CMK (cell line): Measurements from ENCODE around the gene PTGR1.

Source experiments
- DNase-seq: peaks from one replicate; pipeline ENCODE4 v3.0.0-alpha.2; 2010; ENCODE audit warnings: low read depth

The PTGR1 gene

DNA sequence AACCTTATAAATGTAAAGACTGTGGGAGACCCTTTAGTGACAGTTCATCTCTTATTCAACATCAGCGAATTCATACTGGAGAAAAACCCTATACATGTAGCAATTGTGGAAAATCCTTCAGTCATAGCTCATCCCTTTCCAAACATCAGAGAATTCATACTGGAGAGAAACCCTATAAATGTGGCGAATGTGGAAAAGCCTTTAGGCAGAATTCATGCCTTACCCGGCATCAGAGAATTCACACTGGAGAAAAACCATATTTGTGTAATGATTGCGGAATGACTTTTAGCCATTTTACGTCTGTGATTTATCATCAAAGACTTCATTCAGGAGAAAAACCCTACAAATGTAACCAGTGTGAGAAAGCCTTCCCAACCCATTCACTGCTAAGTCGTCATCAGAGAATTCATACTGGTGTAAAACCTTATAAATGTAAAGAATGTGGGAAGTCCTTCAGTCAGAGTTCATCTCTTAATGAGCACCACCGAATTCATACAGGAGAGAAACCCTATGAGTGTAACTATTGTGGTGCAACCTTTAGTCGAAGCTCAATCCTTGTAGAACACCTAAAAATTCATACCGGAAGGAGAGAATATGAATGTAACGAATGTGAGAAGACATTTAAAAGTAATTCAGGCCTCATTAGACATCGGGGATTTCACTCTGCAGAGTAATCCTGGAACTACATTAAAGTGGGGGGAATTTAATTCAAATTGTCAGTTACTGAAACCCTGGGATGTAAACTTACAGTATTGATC is 56.8 kb downstream of the PTGR1 start:
- no peak for DNase-seq

DNA sequence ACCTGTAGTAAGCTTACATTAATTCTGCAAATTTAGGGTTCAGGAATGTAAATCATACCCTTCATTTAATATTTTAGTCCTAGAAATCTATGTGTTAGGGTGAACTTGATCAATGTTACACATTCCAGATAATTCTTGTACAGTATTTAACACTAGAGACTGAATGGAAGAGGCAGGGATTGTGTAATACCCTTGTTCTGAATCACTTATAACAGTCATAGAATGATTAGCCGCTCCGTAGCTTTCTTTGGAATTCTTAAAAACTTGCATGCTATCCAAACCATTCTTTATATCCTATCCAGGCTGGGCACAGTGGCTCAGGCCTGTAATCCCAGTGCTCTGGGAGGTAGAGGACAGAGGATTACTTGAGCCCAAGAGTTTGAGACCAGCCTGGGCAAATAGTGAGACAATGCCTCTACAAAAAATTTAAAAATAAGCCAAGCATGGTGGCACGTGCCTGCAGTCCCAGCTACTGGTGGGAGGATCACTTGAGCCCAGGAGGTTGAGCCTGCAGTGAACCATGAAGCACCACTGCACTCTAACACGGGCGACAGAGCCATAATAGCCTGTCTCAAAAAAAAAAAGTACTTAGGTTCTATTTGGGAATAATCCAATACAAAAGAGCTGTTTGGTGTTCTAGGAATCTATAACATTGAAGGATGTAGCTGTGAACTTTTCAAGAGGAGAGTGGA is 66.2 kb downstream of the PTGR1 start:
- DNase-seq, result no peak

DNA sequence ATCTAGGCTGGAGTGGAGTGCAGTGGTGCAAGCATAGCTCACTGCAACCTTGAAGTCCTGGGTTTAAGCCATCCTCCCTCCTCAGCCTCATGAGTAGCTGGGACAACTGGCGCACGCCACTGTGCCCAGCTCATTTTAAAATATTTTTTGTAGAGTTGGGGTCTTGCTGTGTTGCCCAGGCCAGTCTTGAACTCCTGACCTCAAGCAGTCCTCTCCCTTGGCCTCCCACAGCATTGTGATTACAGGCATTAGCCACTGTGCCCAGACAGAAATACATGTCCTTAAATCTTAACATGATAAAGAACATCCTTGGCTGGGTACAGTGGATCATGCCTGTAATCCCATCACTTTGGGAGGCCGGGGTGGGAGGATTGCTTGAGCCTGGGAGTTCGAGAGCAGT is 67.7 kb downstream of the PTGR1 start:
- DNase-seq, result no peak

DNA sequence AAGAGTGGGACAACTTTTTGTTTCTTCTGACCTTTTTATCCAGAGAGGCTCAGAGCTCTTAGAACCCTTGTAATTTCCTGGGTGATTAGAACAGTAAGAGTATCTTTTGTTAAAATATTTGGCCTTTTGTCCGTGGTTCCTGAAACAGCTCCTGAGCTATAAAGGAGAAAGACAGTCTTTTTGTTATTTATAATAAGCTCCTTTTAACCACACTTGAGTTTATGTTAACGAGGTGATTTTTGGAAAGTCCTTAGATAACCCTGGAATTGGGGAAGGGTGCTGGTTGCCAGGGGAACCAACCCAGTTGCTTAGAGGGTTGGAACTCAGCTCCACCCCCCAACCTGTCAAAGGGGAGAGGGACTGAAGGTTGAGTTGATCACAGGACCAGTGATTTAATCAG is 69.7 kb downstream of the PTGR1 start:
- no peak for DNase-seq

DNA sequence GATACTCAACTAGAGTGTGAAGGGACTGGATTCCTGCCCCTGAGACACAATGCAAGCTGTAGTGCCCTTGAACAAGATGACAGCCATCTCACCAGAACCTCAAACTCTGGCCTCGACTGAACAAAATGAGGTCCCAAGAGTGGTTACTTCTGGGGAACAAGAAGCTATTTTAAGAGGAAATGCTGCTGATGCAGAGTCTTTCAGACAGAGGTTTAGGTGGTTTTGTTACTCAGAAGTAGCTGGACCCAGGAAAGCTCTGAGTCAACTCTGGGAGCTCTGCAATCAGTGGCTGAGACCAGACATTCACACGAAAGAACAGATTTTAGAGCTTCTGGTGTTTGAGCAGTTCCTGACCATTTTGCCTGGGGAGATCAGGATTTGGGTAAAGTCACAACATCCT is 72.1 kb downstream of the PTGR1 start:
- no peak for DNase-seq

DNA sequence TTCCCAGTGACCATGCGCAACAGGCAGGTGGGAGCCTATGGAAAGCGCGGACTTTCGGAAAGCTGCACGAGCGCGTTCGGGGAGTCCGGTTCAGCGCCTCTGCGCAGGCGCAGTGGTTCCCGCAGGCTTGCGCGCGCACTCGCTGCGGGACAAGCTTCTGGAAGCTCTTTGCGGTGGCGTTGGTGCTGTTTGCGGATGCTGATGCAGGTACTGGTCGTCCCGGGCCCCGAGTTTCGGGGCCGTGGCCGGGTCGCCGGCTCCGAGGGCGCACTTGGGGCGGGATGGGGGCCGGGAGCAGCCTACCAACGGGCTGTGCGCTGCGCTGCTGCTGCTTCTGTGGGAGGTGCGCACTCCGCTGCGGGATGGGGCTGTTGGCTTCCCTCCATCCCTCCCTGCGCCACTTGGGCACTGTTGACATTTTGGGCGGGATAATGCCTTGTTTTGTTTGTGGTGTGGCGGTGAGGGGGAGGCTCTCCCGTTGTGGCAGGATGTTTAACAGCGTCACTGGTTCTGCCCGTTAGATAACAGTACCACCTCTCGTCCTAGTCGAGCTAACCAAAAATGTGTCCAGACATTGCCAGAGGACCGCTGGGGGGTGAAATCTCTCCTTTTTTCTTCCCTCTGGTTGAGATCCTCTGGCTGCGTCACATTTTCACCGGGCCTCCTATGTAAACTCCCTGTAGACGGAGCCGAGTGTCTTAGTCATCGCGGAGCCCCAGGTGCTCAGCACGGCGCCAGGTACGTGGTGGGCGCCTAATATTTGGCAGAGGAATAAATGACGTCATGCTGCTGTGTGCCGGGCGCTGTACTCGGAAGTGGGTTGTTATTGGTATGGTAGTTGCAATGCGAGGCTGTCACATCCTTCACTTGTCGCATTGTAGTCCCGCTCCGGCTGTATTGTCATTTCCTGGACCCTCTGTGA is 74.1 kb downstream of the PTGR1 start, which contains the start of gene ZNF483:
Gene ZNF483, plus strand, starts transcription at position 124 of the 922 bp plus-strand sequence. CDS start 2,217 bp downstream, outside the sequence.
- no peak for DNase-seq

DNA sequence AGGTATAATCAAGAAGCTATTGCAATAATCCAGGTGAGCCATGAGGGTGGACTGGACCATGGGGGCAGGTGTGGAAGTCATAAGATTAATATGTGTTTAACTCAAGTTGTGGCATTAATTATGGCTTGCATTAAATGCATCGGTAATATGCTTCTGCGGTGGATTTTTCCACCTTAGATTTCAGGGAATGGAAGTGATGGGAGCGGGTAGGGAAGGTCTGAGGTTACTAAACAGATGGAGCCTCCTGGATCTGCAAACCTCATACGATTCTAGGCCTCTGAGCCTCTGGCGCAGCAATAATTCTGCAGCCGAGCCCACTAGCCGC is 74.8 kb downstream of the PTGR1 start:
- DNase-seq, result no peak

DNA sequence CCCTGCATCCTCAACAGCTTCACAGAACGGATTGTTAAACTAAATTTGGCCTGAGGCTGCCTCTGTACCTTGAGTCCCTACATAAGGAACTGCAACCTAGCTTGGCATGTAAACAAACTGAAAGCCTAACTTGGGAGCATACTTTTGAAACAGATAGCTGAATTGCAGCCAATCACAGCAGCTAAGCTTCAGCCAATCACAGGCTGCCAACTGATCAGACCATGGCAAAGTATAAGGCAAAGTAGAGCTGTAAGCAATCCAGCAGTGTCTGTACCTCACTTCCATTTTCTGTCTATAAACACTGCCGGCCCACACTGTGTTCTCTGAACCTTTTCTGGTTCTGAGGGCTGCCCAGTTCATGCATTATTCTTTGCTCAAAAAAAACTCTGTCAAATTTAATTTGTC is 83.4 kb downstream of the PTGR1 start:
- DNase-seq, result no peak

DNA sequence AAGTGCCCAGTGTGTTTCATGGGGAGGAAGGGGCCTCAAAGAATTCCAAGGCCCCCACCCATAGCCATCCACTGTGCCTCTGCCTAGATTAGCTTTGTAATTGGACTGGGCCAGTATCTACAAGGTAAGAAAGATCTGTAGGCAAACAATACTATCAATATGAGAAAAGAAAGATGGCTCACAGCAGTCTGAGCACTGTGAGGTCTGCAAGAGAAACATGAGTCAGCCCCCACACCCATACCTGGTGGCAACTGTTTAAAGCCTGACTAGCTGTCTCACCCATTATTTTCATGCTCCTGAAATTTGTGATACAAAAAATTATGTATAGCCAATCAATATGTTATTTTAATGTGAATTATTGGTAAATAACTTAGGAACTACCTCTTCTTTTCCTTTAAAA is 84.5 kb downstream of the PTGR1 start:
- no peak for DNase-seq
